GM23338 (cell line): ENCODE results near the gene WAPL. TPM values are rescaled to one million over a fixed set of nuclear protein-coding genes. Genes with fewer than 3 reads are reported as not detected.
A peak's percentile ranks its signal among the peaks of the same experiment; 100 is the strongest.
"Not testable (repeated sequence)": the region's sequence is repeated elsewhere in the genome, so short reads cannot be mapped to it uniquely, and the experiment has no call there.

Experiments used
- ATAC-seq: fragments of 200-7000 bp; cut with Tn5 transposase; 3 replicates; pipeline ENCODE4 v1.9.1; 2020
- DNase-seq: peaks from one replicate; pipeline ENCODE4 v3.0.0-alpha.2; 2015; ENCODE audit warnings: low spot score
- H2AFZ ChIP-seq: fragments of 200-600 bp; sonication (generic); 2 replicates; pipeline ENCODE4 v1.8.0; 2016; ENCODE audit warnings: antibody characterized with exemption, mild to moderate bottlenecking, moderate library complexity
- H3F3A ChIP-seq: fragments of 200-600 bp; sonication (generic); replicated peaks from 2 replicates; pipeline ENCODE4 v1.8.0; 2017; ENCODE audit warnings: antibody characterized with exemption, mixed run types, low read depth
- H3K27ac ChIP-seq: fragments of 200-600 bp; sonication (generic); 2 replicates; pipeline ENCODE4 v1.6.1; 2016; ENCODE audit warnings: low read depth
- H3K27me3 ChIP-seq: fragments of 200-600 bp; sonication (generic); 2 replicates; pipeline ENCODE4 v1.8.0; 2016; ENCODE audit warnings: mild to moderate bottlenecking, mixed run types, moderate library complexity; ENCODE audit not compliant: insufficient read depth
- H3K36me3 ChIP-seq: fragments of 200-600 bp; sonication (generic); 2 replicates; pipeline ENCODE4 v1.8.0; 2016; ENCODE audit warnings: mild to moderate bottlenecking; ENCODE audit not compliant: insufficient read depth
- H3K4me1 ChIP-seq: fragments of 200-600 bp; sonication (generic); 2 replicates; pipeline ENCODE4 v1.8.0; 2016; ENCODE audit warnings: mild to moderate bottlenecking, moderate library complexity; ENCODE audit not compliant: insufficient read depth
- H3K4me2 ChIP-seq: fragments of 200-600 bp; sonication (generic); 2 replicates; pipeline ENCODE4 v1.7.1; 2017; ENCODE audit warnings: mixed run types
- H3K4me3 ChIP-seq: fragments of 200-600 bp; sonication (generic); 2 replicates; pipeline ENCODE4 v1.6.1; 2016; ENCODE audit warnings: mixed run types
- H3K79me2 ChIP-seq: fragments of 200-600 bp; sonication (generic); replicated peaks from 2 replicates; pipeline ENCODE4 v1.8.0; 2017; ENCODE audit warnings: mild to moderate bottlenecking; ENCODE audit not compliant: insufficient read depth
- H3K9me2 ChIP-seq: fragments of 200-600 bp; sonication (generic); 2 replicates; pipeline ENCODE4 v1.8.0; 2017; ENCODE audit not compliant: insufficient read depth
- H4K20me1 ChIP-seq: fragments of 200-600 bp; sonication (generic); replicated peaks from 2 replicates; pipeline ENCODE4 v1.8.0; 2017; ENCODE audit warnings: mild to moderate bottlenecking; ENCODE audit not compliant: insufficient read depth
- H3K27ac Mint-ChIP-seq: 2 replicates; pipeline ENCODE4 v1.8.0; 2020; ENCODE audit warnings: inconsistent platforms, mild to moderate bottlenecking, moderate library complexity, mixed read lengths
- H3K27me3 Mint-ChIP-seq: 3 replicates; pipeline ENCODE4 v1.8.0; 2022; ENCODE audit warnings: low read depth, mild to moderate bottlenecking, moderate library complexity, mixed read lengths, inconsistent platforms; ENCODE audit not compliant: insufficient read depth, poor library complexity
- H3K36me3 Mint-ChIP-seq: 3 replicates; pipeline ENCODE4 v1.8.0; 2021; ENCODE audit warnings: low read depth, mild to moderate bottlenecking, inconsistent platforms, moderate library complexity, mixed read lengths
- H3K4me1 Mint-ChIP-seq: 3 replicates; pipeline ENCODE4 v1.8.0; 2020; ENCODE audit warnings: mild to moderate bottlenecking, inconsistent platforms, mixed read lengths
- H3K4me3 Mint-ChIP-seq: 3 replicates; pipeline ENCODE4 v1.8.0; 2021; ENCODE audit warnings: moderate library complexity, mild to moderate bottlenecking, inconsistent platforms, mixed read lengths
- H3K9me3 Mint-ChIP-seq: 3 replicates; pipeline ENCODE4 v1.8.0; 2020; ENCODE audit warnings: moderate library complexity, mild to moderate bottlenecking, inconsistent platforms, mixed read lengths
- CREB1 ChIP-seq: fragments of 250-450 bp; sonication (Bioruptor Pico); IDR thresholded peaks from 2 replicates; pipeline ENCODE4 v1.5.0; 2020; ENCODE audit warnings: low read depth, mild to moderate bottlenecking, moderate library complexity
- CTCF ChIP-seq, 2 experiments: fragments of 200-600 bp in 1 of 2; sonication (generic) in 1 of 2; conservative IDR thresholded peaks; 2 replicates each; pipeline versions ENCODE4 v1.5.1 to v1.6.1; 2016 to 2017; ENCODE audit warnings: antibody characterized with exemption in 2 of 2, low read depth in 2 of 2, mild to moderate bottlenecking in 2 of 2, moderate library complexity in 1 of 2
- ETS1 ChIP-seq: IDR thresholded peaks from 2 replicates; pipeline ENCODE4 v1.6.1; 2016; ENCODE audit warnings: antibody characterized with exemption
- NANOG ChIP-seq: IDR thresholded peaks from 2 replicates; pipeline ENCODE4 v1.6.1; 2016; ENCODE audit warnings: antibody characterized with exemption, borderline replicate concordance
- POLR2AphosphoS5 ChIP-seq: IDR thresholded peaks from 2 replicates; pipeline ENCODE4 v1.6.1; 2016; ENCODE audit warnings: antibody characterized with exemption, low read depth
- STAT1 ChIP-seq: IDR thresholded peaks from one replicate; pipeline ENCODE4 v1.6.1; 2016; ENCODE audit warnings: antibody characterized with exemption; ENCODE audit not compliant: unreplicated experiment
- ZNF114 ChIP-seq: fragments of 250-450 bp; sonication (Bioruptor Pico); IDR thresholded peaks from 2 replicates; pipeline ENCODE4 v1.5.0; 2020; ENCODE audit warnings: mild to moderate bottlenecking, moderate library complexity
- ZNF331 ChIP-seq: fragments of 250-450 bp; sonication (Bioruptor Pico); IDR thresholded peaks from 2 replicates; pipeline ENCODE4 v1.5.0; 2020; ENCODE audit warnings: low read depth, mild to moderate bottlenecking, moderate library complexity
- polyA plus RNA-seq: library from polyadenylated mRNA; unstranded; fragments of >200 nt; fragmentation: Nextera tagmentation; extraction: Ambion mirVana; gene quantifications from 2 replicates; pipeline ENCODE4 v1.2.1, GENCODE V29; 2016
- total RNA-seq: library from RNA; depleted of rRNA; stranded (reverse); fragments of >200 nt; shearing (Covaris generic); gene quantifications from 2 replicates; pipeline ENCODE4 v1.2.3, GENCODE V29; 2014

The WAPL gene
- total and polyA plus RNA-seq, 2 experiments from 2014 or later, result 25.2 to 60.8 TPM

- no peaks in the 10 kb centered on the region for H4K20me1 ChIP-seq
- H3K36me3 Mint-ChIP-seq, result no peaks in the 10 kb centered on the region
- TF ChIP-seq ZNF114 (CRISPR knock-in tag), result no peak
- peak; percentile 77 for TF ChIP-seq POLR2AphosphoS5
- TF ChIP-seq STAT1, result no peak
- TF ChIP-seq ZNF331, result no peak
- no peak for TF ChIP-seq ETS1
- TF ChIP-seq CREB1 (CRISPR knock-in tag), result no peak
- no peak for TF ChIP-seq NANOG
- H3F3A ChIP-seq, result no peaks in the 10 kb centered on the region
- peaks cover 21% of the 10 kb centered on the region for H3K4me1 Mint-ChIP-seq
- peak overlapping the region; percentile 98 for H2AFZ ChIP-seq
- peak overlapping the region; percentile 85; the same call in 1 of the 2 replicates for H3K27ac Mint-ChIP-seq
- no peaks in the 10 kb centered on the region for H3K79me2 ChIP-seq
- H3K36me3 ChIP-seq, result no peaks in the 10 kb centered on the region
- H3K9me2 ChIP-seq, result no peaks in the 10 kb centered on the region
- H3K4me3 ChIP-seq, result peak overlapping the region; percentile 78
- ATAC-seq (peak; percentile 89), DNase-seq (peak; percentile 93)
- H3K4me1 ChIP-seq, result peaks cover 6% of the 10 kb centered on the region; the same call in 1 of the 2 replicates
- peaks cover 32% of the 10 kb centered on the region for H3K27me3 Mint-ChIP-seq
- H3K27me3 ChIP-seq, result peaks cover 23% of the 10 kb centered on the region
- H3K4me3 Mint-ChIP-seq, result peak overlapping the region; percentile 72
- peak overlapping the region; percentile 92 for H3K4me2 ChIP-seq
- H3K9me3 Mint-ChIP-seq, result peaks cover 3% of the 10 kb centered on the region; the same call in 1 of the 3 replicates
- no peak overlapping the region for H3K27ac ChIP-seq
Observed at GRCh38 chr10:86389441-86390193, 132.0 kb downstream of the WAPL start.

- not testable (repeated sequence) for H3K36me3 Mint-ChIP-seq, H3K9me2 ChIP-seq, H3K9me3 Mint-ChIP-seq, H3F3A ChIP-seq, DNase-seq, ATAC-seq, H3K27ac ChIP-seq, H4K20me1 ChIP-seq, H3K4me1 ChIP-seq, H3K36me3 ChIP-seq, H3K79me2 ChIP-seq
- peak overlapping the region; percentile 85; the same call in 1 of the 2 replicates for H3K27ac Mint-ChIP-seq
- Histone ChIP-seq H3K4me2 (peak overlapping the region; percentile 92), H3K27me3 (peaks cover 23% of the 10 kb centered on the region), H3K4me3 (peak overlapping the region; percentile 78), H2AFZ (peak overlapping the region; percentile 57; the same call in 1 of the 2 replicates)
- H3K27me3 Mint-ChIP-seq, result peaks cover 32% of the 10 kb centered on the region
- H3K4me3 Mint-ChIP-seq, result peak overlapping the region; percentile 72
- H3K4me1 Mint-ChIP-seq, result peaks cover 21% of the 10 kb centered on the region
Observed at GRCh38 chr10:86389109-86389440, 132.5 kb downstream of the WAPL start.

GRCh38 chr10:86388119-86388704 lies 133.4 kb downstream of the WAPL start:
- Histone ChIP-seq H3K27ac (no peak overlapping the region), H3F3A (no peaks in the 10 kb centered on the region), H2AFZ (peak overlapping the region; percentile 83), H3K36me3 (no peaks in the 10 kb centered on the region), H3K79me2 (no peaks in the 10 kb centered on the region), H3K4me3 (0 out of 2 replicates have a peak overlapping the region, but pooled peaks have one; percentile 5), H4K20me1 (no peaks in the 10 kb centered on the region), H3K4me2 (no peak overlapping the region), H3K4me1 (peaks cover 6% of the 10 kb centered on the region; the same call in 1 of the 2 replicates), H3K9me2 (no peaks in the 10 kb centered on the region), H3K27me3 (peaks cover 23% of the 10 kb centered on the region)
- Mint-ChIP-seq H3K36me3 (no peaks in the 10 kb centered on the region), H3K4me3 (peak overlapping the region; percentile 2; the same call in 2 of the 3 replicates), H3K27me3 (peaks cover 31% of the 10 kb centered on the region), H3K4me1 (peaks cover 21% of the 10 kb centered on the region), H3K27ac (no peak overlapping the region), H3K9me3 (peaks cover 3% of the 10 kb centered on the region; the same call in 2 of the 3 replicates)
- peak; percentile 14 for ATAC-seq
- DNase-seq, result peak; percentile 57
- TF ChIP-seq ETS1 (no peak), CTCF (conservative IDR thresholded peaks at IDR 0.05; ENCODE audit: low read depth in 2 of 2) (no peak)
